Spleen (tissue), 11 donors: Measurements from ENCODE around the gene ABCB9. TPM values are rescaled to one million over a fixed set of nuclear protein-coding genes. Genes with fewer than 3 reads are reported as not detected.
A peak's percentile ranks its signal among the peaks of the same experiment; 100 is the strongest.
"Not testable (repeated sequence)": the region's sequence is repeated elsewhere in the genome, so short reads cannot be mapped to it uniquely, and the experiment has no call there.

Experiments used
- DNase-seq: peaks from one replicate; pipeline ENCODE4 v3.0.0-alpha.2; 2020
- H3K27ac ChIP-seq, 8 donors: fragments of 200-600 bp; sonication (generic) in 7 of 8; 1 replicate in 4 of 8; 2 replicates in 4 of 8; pipeline versions ENCODE4 v1.5.0 to v1.8.0; 2016 to 2021; ENCODE audit warnings: inconsistent platforms in 4 of 8, mild to moderate bottlenecking in 4 of 8, moderate library complexity in 1 of 8
- H3K27me3 ChIP-seq, 7 donors: fragments of 200-600 bp; sonication (generic) in 6 of 7; replicated peaks in 1 of 7; 1 replicate in 4 of 7; 2 replicates in 3 of 7; pipeline versions ENCODE4 v1.5.0 to v1.8.0; 2016 to 2021; ENCODE audit warnings: inconsistent platforms in 3 of 7, mild to moderate bottlenecking in 1 of 7
- H3K36me3 ChIP-seq, 6 donors: fragments of 200-600 bp; sonication (generic) in 5 of 6; 1 replicate in 4 of 6; 2 replicates in 2 of 6; pipeline versions ENCODE4 v1.5.0 to v1.8.0; 2016 to 2021; ENCODE audit warnings: inconsistent platforms in 2 of 6
- H3K4me1 ChIP-seq, 6 donors: fragments of 200-600 bp; sonication (generic) in 5 of 6; 1 replicate in 3 of 6; 2 replicates in 3 of 6; pipeline versions ENCODE4 v1.5.0 to v1.8.0; 2016 to 2021; ENCODE audit warnings: inconsistent platforms in 3 of 6
- H3K4me3 ChIP-seq, 8 donors: fragments of 200-600 bp; sonication (generic) in 7 of 8; 1 replicate in 4 of 8; 2 replicates in 4 of 8; pipeline versions ENCODE4 v1.5.0 to v1.8.0; 2016 to 2021; ENCODE audit warnings: inconsistent platforms in 4 of 8, mild to moderate bottlenecking in 4 of 8, moderate library complexity in 2 of 8
- H3K9me3 ChIP-seq, 8 donors: fragments of 200-600 bp; sonication (generic) in 7 of 8; 1 replicate in 4 of 8; 2 replicates in 4 of 8; pipeline versions ENCODE4 v1.5.0 to v1.8.0; 2016 to 2021; ENCODE audit warnings: inconsistent platforms in 4 of 8
- CTCF ChIP-seq, 11 experiments: fragments of 200-600 bp in 7 of 11; fragments of 450-650 bp in 4 of 11; sonication (generic) in 4 of 11; IDR thresholded peaks in 8 of 11; conservative IDR thresholded peaks in 3 of 11; 1 replicate in 7 of 11; 2 replicates in 4 of 11; pipeline versions ENCODE4 v1.4.0 to v1.8.0; 2016 to 2021; ENCODE audit warnings: antibody characterized with exemption in 11 of 11, inconsistent platforms in 4 of 11, mild to moderate bottlenecking in 1 of 11
- POLR2A ChIP-seq, 3 donors: fragments of 450-650 bp; IDR thresholded peaks; one replicate each; pipeline ENCODE4 v1.5.1; 2017; ENCODE audit warnings: antibody characterized with exemption in 3 of 3, mild to moderate bottlenecking in 1 of 3
- POLR2AphosphoS5 ChIP-seq, 3 donors: sonication (generic); formaldehyde crosslinking; IDR thresholded peaks; one replicate each; pipeline ENCODE4 v1.5.1; 2017; ENCODE audit warnings: antibody characterized with exemption in 3 of 3
- WGBS, 5 donors: extraction: QIAGEN DNeasy Blood & Tissue Kit in 3 of 5; methylation state at CpG; one replicate each; pipeline versions ENCODE4 v1.1.5 to v1.1.7; 2013 to 2018; 5-methylcytosine and 5-hydroxymethylcytosine counted together
- intact Hi-C: fragments of 100-400 bp; cut with DNase I; formaldehyde crosslinking; loops from one replicate; pipeline ENCODE4 v1.15.0; 2023; ENCODE audit warnings: low total_unique reads
- polyA plus RNA-seq, 3 donors: library from polyadenylated mRNA; stranded (reverse); fragments of 200-250 nt; gene quantifications; one replicate each; pipeline ENCODE4 v1.2.1, GENCODE V29; 2013
- total RNA-seq, 7 donors: library from RNA; depleted of rRNA in 3 of 7; stranded (reverse); fragments of >200 nt in 3 of 7; fragmentation: NEBNext Ultra II Directional in 4 of 7; extraction: Animal tissue kit (Norgen Biotek cat#: 25700) in 4 of 7; gene quantifications; one replicate each; pipeline versions ENCODE4 v1.1.0 to v1.2.1, GENCODE V29; 2016 to 2021
- donor health status: healthy with polysubstance abuse.
- donor health status: DM: no; HTN: no; CAD: no; lungs with moderate emphysema.
- donor health status: DM: no; HTN: no; CAD: no.
- donor health status: Bipolar disorder and iron deficiency.
- donor health status: healthy.
- donor health status: DM: no; HTN: no; CAD: no.
- donor health status: DM: yes; HTN: yes; CAD: no.

ABCB9 gene
- total and polyA plus RNA-seq, 10 donors: 1.5 to 6.2 (median 4.5) TPM

- Histone ChIP-seq H3K27ac (peak overlapping the region in 6 of 8 donors; percentile 29 to 74 (median 66)), H3K9me3 (no peaks in the 10 kb centered on the region), H3K27me3 (no peaks in the 10 kb centered on the region), H3K36me3 (no peaks in the 10 kb centered on the region), H3K4me3 (no peak overlapping the region), H3K4me1 (peaks cover 3 to 40% (median 24%) of the 10 kb centered on the region in 6 donors)
- DNase-seq: no peak
- intact Hi-C loops: no loop called here
- TF ChIP-seq POLR2A (IDR thresholded peaks at IDR 0.05): no peak
- no peak for TF ChIP-seq CTCF (IDR thresholded peaks at IDR 0.05 in 8 of 11, conservative IDR thresholded peaks at IDR 0.05 in 3 of 11)
- TF ChIP-seq POLR2AphosphoS5 (IDR thresholded peaks at IDR 0.05): no peak
- 86 to 100% (median 90%) methylated on average over 2 of the region's 2 CpGs for WGBS, 5 donors
These were observed 23.6 kb downstream of the ABCB9 start for GRCh38 chr12:122942637-122943036.

- H3K9me3 ChIP-seq, H3K27ac ChIP-seq, intact Hi-C loops, H3K36me3 ChIP-seq, H3K27me3 ChIP-seq, DNase-seq, H3K4me3 ChIP-seq: not testable (repeated sequence)
- WGBS, 5 donors: 91 to 93% (median 93%) methylated on average over 5 of the region's 5 CpGs
- peaks cover 0 to 27% (median 12%) of the 10 kb centered on the region in 6 donors for H3K4me1 ChIP-seq
These were observed 24.9 kb downstream of the ABCB9 start for GRCh38 chr12:122941351-122941750.

GRCh38 chr12:122939125-122939524 is 27.1 kb downstream of the ABCB9 start:
- no peaks in the 10 kb centered on the region for H3K27me3 ChIP-seq
- no peak overlapping the region for H3K27ac ChIP-seq
- no peak for DNase-seq
- peaks cover 0 to 30% (median 11%) of the 10 kb centered on the region in 6 donors for H3K4me1 ChIP-seq
- H3K9me3 ChIP-seq: no peaks in the 10 kb centered on the region
- H3K4me3 ChIP-seq: no peak overlapping the region
- H3K36me3 ChIP-seq: no peaks in the 10 kb centered on the region
- WGBS, 5 donors: 84 to 95% (median 92%) methylated on average over 4 of the region's 4 CpGs
- no peak for TF ChIP-seq POLR2AphosphoS5 (IDR thresholded peaks at IDR 0.05)
- no peak for TF ChIP-seq POLR2A (IDR thresholded peaks at IDR 0.05)
- TF ChIP-seq CTCF (IDR thresholded peaks at IDR 0.05 in 8 of 11, conservative IDR thresholded peaks at IDR 0.05 in 3 of 11): no peak
- intact Hi-C loops: no loop called here

- Histone ChIP-seq H3K36me3 (no peaks in the 10 kb centered on the region), H3K27ac (peak overlapping the region in 1 of 8 donors; percentile 31), H3K4me3 (no peak overlapping the region), H3K9me3 (no peaks in the 10 kb centered on the region), H3K27me3 (no peaks in the 10 kb centered on the region), H3K4me1 (peaks cover 0 to 19% (median 3%) of the 10 kb centered on the region in 6 donors)
- DNase-seq: no peak
- WGBS, 5 donors: 62 to 78% (median 70%) methylated on average over 3 of the region's 3 CpGs
- TF ChIP-seq POLR2A (IDR thresholded peaks at IDR 0.05): no peak
- no peak for TF ChIP-seq CTCF (IDR thresholded peaks at IDR 0.05 in 8 of 11, conservative IDR thresholded peaks at IDR 0.05 in 3 of 11)
- no peak for TF ChIP-seq POLR2AphosphoS5 (IDR thresholded peaks at IDR 0.05)
- intact Hi-C loops: no loop called here
These were observed 28.6 kb downstream of the ABCB9 start for GRCh38 chr12:122937622-122938091.

- peaks cover 0 to 12% (median 0%) of the 10 kb centered on the region in 6 donors for H3K4me1 ChIP-seq
- H3K4me3 ChIP-seq: no peak overlapping the region
- TF ChIP-seq POLR2A (IDR thresholded peaks at IDR 0.05): no peak
- intact Hi-C loops: no loop called here
- H3K27me3 ChIP-seq: no peaks in the 10 kb centered on the region
- H3K27ac ChIP-seq: no peak overlapping the region
- no peaks in the 10 kb centered on the region for H3K9me3 ChIP-seq
- no peaks in the 10 kb centered on the region for H3K36me3 ChIP-seq
- 94 to 100% (median 95%) methylated on average over 7 to 8 of the region's 8 CpGs for WGBS, 5 donors
- no peak for DNase-seq
These were observed 30.9 kb downstream of the ABCB9 start for GRCh38 chr12:122935318-122935717.
